H4 (cell line): ENCODE measurements around the gene LIFR. TPM values are rescaled to one million over a fixed set of nuclear protein-coding genes. Genes with fewer than 3 reads are reported as not detected.
A peak's percentile ranks its signal among the peaks of the same experiment; 100 is the strongest.
"Not testable (repeated sequence)": the region's sequence is repeated elsewhere in the genome, so short reads cannot be mapped to it uniquely, and the experiment has no call there.

Experiments used
- DNase-seq: peaks from one replicate; pipeline ENCODE4 v3.0.0-alpha.2; 2015; ENCODE audit warnings: low spot score
- total RNA-seq: library from RNA; depleted of rRNA; stranded (reverse); fragments of >200 nt; shearing (Covaris generic); gene quantifications from 2 replicates; pipeline ENCODE4 v1.2.3, GENCODE V29; 2014

The LIFR gene
- total RNA-seq, 1 experiment from 2014 or later, result 31.2 TPM

DNA sequence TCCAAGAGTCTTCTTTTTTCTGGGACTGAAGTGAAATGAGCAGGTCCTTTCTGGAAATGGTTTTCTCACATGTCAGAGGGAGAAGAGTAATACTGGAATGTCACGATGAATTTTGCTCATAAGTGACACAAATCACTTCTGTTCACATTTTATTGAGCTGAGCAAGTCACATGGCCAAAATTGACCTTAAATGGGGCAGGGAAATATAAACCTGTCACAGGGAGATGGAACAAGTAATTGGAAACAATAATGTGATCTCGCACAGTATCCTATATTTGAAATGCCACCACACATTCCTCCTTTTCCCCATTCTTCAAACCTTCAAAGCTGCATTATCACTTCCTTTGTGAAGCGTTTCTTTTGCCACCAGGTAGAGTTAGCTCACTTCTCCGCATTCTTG is 25.2 kb upstream of the LIFR start:
- no peak for DNase-seq

DNA sequence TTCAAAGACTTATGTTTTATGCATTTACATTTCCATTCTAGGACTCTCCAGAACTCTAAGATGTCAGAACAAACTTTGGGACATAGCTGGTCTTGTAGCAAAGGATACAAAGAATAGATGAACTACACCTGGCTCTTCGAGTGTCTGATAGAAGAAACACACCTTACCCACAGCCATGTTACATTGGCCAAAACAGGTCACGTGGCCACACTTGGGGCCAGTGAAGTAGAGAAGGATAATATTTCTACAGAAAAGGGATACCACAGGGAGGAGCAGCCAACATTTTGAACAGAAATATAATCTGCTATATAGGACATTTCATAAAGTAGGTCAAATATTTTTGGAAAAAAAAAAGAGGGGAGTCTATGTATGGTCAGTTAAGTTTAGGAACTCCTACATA is 22.7 kb upstream of the LIFR start:
- no peak for DNase-seq

DNA sequence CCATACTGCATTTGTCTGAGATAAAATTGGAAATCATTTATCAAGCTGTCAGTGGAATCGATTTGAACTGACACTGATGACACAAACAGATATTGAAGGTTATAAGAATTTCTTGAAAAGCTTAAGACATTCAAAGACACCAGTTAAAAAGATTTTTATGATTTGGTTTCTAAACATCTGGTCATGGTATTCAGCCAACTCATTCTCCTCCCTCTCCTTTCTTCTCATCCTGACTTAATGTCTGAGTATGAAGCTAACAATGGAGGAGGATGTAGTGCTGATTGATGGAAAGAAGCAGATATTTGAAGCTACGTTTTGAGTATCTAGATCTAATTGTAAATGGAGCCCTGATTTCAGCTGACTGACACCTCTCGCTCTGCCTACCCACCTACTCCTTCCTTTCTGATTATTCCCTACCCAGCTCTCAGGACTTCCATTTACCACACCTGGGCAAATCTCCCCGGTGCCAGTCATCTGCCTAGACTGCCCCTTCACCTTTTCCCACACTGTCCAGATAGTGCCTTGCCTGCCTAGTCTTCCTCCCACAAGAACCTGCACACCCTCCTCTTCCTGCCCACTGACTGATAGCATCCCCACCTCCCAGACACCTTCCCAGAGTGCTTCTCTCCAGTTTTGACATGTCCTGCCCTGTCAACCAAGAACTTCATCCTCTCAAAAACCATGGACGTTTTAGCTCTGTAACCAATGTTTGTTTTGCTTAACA is 20.7 kb upstream of the LIFR start:
- DNase-seq, result no peak

DNA sequence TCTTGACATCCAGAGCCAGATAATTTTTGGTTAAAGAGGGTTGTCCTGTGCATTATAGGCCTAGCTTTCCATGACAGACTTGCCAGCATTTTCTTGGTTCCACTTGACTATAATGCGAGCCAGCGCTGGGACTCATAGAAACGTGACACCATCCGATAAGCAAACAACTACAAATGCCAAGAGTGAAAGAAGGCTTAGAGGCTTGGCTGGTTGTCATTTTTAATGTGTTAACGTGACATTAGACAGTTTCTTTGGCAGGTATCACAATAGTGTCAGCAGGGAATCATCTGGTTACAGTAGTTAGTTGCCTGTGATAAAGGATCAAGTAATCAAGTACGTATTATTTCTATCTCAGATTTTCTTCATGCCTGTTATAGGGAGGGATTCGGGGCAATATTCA is 20.0 kb upstream of the LIFR start:
- no peak for DNase-seq

DNA sequence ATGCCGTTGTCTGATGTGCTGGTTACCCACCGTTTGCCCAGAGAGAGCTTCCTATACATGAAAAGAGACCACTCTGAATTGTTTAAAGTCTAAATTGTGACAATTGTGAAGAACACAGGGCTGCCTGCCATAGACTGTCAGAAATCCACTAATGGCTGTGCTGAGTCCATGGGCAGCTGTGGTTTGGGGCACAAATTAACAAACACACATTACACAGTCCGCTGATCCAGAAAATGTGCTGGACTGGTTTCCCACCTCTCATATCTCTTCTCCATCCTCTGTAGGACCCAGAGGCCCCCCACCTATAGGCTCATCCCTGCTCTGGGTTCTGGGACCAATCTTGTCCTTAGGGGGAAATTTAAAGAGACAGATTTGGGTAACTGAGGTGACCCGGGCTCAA is 19.0 kb upstream of the LIFR start:
- DNase-seq, result no peak

DNA sequence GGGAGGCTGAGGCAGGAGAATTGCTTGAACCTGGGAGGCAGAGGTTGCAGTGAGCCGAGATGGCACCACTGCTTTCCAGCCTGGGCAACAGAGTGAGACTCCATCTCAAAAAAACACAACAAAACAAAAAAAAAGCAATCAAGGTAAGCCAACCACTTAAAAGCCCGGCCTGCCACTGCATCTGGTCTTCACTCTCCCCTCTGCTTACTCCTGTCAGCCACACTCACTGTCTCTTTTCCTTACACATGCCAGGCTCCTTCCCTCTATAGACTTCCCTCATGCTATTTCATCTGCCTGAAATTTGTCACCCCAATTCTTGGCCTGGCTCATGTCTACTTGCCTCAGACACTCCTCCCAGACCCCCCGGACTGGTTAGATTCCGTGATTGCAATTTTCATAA is 17.6 kb upstream of the LIFR start:
- DNase-seq, result no peak

DNA sequence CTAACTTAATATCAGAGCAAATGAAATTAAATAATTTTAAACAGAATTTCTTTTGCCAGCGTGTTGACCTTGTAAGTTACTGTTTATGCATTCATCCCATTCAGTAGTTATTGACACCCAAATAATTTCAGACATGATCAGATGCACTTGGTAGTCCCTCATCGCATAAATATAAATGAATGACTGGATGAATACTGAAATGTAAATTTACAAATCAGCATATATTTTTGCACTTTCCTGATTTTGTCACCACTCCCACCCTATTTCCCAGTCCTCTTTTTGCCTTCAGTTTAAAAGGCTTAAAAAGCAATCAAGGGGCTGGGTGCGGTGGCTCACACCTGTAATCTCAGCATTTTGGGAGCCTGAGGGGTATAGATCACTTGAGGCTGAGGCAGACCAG is 17.1 kb upstream of the LIFR start:
- DNase-seq, result no peak

DNA sequence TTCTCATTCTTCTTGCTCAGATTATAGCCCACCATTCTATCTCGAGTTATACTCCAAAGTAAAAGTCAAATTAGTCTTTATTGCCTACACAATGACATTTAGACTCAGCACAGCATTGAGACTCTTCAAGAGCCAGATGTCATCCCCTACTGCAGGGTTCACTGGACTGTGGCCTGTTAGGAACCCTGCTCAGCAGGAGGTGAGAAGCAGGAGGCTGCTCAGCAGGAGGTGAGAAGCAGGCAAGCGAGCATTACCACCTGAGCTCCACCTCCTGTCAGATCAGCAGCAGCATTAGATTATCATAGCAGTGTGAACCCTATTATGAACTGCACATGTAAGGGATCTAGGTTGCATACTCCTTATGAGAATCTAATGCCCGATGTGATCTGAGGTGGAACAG is 12.7 kb upstream of the LIFR start:
- no peak for DNase-seq

DNA sequence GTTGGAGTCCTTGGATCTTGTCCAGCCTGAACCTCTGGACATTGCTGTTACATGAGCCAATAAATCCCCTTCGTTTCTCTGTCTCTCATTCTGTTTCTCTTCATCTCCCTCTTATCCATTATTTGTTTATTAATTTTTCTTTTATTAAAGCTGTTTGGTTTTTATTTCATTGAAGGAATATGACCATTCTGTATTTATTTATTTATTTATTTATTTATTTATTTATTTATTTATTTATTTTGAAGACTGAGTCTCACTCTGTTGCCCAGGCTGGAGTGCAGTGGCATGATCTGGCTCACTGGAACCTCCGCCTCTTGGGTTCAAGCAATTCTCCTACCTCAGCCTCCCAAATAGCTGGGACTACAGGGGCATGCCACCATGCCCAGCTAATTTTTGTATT is 10.9 kb upstream of the LIFR start:
- DNase-seq, result not testable (repeated sequence)

DNA sequence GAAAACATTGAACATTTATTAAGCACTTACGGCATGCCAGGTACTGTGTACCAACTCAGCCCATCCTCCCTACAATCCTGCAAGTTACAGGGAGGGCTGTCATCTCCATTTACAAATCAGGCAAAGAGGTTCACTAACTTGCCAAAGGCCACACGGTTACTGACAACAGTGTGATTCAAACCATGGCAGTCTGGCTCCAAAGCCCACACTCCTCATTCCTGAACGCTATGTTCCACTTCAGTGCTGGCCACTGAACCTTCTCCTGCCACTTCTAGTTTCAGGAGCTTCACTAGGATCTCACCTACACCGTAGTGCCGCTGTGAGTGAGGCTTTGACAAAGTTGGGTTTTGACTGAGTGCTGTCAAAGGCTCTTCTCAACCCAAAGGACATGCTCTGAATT is 7.2 kb upstream of the LIFR start:
- DNase-seq, result no peak

DNA sequence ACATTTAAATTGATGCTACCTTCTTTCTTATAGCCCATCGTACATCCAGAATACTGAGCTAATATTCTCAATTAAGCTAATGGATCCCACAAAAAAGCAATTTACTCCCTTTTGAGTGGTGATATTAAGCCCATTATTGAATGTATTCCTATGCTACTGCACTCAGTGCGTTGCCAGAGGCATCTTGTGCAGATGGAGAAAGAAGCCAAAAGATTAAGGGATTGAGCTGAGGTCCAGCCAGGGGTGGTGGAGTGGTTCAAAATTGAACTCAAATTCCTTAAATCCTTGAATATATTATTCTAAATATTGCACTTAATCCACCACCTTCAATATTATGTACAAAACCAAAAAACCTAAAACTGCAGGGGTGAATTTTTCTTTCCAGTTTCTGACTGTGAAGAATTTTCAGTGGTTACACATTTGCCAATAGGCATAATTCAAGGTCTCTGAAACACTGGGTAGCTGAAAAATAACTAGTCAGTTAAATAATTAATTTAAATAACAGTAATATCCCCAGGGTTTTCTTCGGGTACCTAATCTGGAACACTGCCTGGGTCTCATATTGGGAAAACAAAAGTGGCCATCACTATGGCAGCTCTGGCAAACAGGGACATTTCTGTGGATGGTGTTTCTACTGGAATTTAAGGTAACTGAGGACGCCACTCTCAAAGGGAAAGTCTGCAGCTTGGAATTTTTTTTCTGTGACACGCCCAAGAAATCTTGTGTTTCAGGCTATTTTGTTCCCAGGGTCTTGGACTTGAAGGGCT is 6.2 kb upstream of the LIFR start:
- no peak for DNase-seq

DNA sequence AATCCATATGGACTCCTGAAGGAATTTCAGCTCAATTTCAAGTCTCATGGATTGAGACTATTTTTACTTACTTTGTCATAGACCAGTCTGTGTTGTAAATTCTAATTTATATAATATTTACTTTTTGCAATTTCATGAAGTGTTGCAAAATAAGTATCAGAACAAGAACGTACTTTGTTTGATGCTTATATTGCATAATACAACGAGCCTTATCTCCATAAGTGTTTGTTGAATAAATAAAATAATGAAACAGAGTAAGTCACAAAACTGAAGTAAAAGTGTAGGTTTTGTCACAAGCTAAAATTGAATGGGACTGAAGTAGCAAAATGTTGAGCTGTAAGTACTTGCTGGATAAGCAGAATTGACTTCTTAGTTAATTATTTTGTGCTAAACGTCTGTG is 3.0 kb upstream of the LIFR start:
- DNase-seq, result no peak

DNA sequence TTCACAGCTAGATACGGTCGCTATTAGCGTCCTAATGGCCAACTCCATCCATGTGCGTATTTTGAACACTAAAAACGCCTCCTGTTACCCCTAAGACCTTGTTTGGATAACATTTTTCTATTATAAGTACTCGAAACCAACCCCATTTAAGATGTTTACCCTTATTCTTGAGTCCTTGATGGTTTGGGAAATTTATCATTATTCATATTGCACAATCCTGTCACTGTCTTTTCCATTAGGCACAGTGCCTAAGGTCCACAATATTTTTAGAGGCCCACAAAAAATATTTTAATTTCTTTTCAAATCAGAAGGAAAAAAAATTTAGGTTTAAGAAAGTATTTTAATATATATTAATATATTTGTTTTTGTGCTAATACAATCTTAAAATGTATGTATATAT is 1.3 kb upstream of the LIFR start:
- DNase-seq, result no peak

DNA sequence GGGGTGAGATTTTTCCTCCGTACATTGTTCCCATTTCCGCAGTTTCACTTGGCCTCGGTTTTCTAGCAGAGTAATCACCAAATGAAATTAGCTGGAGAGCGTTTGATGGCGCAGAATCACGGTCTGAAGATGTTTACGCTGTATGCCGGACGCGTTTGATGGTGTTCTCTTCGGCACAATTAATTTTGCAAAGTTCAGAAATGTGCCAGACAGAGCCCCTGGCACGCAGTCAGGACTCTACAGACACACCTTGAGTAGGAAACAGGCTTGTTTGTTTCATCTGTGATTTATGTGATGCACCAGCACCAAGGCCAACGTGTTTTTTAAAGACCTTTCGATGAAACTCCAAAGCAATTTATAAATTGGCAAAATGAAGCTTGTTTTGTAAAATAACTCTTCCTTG is 863 bp upstream of the LIFR start:
- no peak for DNase-seq

DNA sequence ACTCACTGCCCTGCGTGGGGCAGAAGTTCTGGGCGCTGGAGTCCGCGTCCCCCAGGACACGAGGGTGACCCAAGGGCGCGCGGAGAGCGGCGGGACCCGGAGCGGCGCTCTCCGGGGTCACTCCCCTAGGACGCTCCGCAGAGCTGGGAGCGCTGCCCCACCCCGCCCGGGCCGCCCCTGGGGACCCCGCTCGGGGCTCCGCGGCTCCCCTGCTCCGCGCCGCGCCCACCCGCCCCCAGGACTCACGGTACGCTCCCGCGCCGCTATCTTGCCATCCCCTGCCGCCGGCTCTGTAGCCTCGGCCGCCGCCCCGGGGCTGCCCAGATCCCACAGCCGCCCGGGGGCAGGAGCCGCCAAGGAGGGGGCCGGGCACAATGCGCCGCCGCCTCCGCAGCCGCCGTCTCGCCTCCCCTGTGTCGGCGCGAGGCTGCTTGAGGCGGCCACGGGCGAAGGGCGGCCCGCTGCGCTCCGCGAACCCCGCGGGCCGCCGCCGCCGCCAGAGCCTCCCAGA is 303 bp downstream of the LIFR start:
- DNase-seq, result no peak

DNA sequence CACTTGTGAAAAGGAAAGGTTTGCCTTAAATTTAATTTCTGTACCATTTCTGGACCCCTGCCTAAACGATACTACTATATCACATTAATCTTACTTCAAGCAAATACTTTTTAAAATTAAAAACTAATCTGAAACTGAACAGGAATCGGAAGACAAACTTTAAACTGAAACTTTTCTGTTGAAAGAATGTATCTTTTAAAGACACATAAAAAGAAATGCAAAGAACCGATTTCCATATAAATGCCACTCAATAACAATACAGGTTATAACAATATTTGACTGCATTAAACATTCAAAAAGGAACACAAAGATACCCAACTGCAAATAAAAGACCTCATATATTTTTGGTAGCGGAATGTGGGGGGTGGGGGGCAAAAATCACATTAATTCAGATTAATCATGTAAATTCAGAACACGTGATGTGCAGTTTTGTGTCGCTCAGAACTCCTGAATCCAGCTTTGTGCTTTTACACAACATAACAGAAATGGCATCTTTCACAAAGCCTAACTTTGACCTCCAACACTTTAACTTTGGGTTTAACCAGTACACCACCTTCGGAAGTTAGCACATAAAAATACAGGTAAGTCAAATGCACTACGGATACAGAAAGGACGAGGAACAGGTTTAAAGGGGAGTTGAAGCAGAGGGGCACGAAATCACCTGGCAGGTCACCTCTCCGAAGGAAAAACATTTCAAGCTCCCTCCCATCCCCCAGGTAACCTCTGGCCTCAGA is 925 bp downstream of the LIFR start:
- DNase-seq, result no peak

DNA sequence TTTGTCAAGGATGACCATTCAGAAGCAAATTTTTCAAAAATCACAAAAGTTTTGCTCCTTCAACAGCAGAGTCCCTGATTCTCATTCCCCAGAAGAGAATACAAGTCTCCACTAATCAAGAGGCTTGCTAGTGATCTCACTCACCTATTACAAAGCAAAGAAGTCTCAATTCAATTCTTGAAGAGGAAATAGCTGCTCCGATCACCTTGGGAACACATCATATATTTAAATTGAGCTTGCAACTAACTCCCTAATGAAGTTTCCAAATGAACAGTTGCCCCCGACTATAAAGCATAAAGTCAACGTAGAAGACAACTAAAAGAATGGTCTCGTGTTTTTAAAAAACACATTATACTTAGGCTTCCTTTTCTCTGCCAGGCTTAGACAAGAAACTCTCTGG is 1.6 kb downstream of the LIFR start:
- DNase-seq, result no peak

DNA sequence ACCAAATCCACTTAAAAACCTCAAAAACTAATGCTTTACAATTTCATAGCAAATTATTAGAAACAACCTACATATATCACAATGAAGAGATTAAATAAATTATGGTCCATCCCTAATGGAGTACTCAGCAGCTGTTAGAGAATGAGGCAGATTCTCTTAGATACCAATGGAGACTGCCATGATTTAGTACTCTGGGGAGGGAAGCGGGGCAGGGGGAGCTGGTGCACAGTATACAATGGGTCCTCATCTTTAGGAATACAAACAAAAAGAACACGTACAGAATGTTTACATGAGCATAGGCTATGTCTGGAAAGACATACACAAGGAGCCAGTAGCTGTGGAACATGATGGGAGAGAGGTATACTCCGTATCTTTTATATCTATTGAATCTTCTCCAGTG is 2.0 kb downstream of the LIFR start:
- no peak for DNase-seq

DNA sequence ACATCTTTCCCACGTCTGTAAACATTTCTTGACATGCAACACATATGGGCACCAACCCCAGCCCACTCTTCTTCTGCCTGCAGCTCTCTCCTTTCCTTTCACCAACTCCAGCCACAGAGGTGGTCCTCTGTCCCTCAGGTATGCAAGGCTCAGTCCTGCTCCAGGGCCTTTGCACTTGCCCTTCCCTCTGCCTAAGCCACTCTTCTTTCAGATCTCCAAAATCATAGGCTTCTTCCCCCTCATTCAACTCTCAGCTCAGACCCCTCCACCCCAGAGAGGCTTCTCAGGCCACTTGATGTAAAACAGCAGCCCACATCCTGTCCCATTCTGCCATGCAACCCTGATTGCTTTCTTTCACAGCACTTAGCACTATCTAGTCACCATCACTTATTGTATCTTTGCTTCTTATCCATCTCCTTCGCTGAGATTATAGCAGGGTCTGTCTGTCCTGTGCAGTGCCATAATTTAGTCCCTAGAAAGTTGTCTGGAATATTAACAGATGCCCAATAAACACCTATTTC is 3.4 kb downstream of the LIFR start:
- DNase-seq, result no peak

DNA sequence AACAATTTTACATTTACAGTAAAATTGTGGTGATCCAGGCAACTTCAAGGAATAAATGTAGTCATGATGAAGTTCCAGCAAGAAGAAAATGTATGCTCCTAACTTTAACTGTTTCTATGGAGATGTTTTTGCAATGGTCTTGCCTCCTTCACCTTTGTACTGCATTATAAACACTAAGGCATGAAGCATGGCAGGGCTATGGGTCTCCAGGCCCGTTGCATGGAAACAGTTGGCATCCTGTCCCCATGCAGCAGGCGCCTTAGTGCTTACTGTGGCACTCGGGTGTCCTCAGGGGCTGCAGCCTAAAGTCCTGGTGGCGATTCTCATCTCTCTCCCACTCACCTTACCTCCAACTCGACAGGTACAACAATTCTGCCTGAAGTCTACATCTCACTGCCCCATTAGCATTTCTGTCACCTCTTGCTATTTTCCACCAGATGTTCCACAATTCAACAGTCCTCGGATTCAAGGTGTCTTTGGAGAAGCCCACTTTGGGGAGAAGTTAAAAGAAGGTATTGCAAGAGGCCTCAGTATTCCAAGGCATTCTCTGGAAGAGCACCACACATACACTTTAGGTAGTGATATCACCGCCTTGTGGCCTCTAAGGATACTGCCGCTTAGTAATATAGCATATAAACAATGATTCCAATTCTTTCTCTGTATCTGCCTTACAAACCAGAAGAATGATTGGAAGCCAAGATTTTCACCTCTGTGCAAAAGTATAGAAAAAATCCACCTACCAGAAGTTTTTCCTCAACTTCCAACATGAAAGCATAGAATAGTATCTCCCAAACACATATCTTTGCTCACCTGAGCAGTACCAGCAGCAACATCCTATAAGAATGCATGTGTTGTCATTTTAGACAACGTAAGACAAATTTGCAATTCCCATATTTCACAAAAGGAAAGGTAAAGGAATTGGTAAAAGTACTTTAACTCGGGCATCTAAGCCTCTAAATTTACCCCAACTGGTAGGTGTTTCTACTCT is 5.1 kb downstream of the LIFR start:
- DNase-seq, result peak; percentile 67

DNA sequence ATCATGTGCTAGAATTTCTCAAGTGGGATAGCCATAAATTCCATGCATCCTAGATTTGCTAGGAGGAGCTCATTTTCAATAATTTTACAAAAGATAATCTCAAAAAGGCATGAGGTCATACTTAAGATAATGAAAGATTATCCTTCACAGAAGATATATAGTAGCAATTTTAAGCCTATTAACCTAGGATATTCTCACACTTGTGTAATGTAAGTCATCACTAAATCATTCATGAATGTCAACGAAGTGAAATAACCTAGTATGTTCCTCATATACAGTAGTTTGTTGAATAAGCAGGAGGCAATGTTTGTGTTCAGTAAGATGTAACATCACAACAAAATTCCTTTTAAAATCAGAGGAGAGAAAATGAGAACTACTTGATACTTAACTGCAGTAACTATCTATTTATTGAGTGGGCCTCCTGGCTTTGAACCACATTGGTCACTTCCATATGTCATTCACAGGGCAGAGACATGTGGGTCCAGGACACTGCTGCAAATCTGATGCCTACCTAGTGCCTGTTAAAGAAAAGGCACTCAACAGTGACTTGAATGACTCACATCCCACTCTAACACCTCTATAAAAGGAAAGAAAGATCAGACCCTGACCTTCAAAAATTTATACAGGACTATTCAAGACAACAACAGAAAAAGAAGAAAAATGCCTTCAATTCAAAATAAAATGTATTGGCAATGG is 8.2 kb downstream of the LIFR start:
- peak; percentile 35 for DNase-seq
